Smooth muscle cell (in vitro differentiated cells): ENCODE data around the gene MBD6. TPM values are rescaled to one million over a fixed set of nuclear protein-coding genes. Genes with fewer than 3 reads are reported as not detected.

ENCODE experiments used
- DNase-seq: peaks from one replicate; lab custom pipeline; 2025; ENCODE audit not compliant: unreplicated experiment; lab: John Stamatoyannopoulos, UW
- H2AFZ ChIP-seq: fragments of 200-600 bp; sonication (generic); 2 replicates; pipeline ENCODE4 v1.6.0; 2016; ENCODE audit warnings: antibody characterized with exemption, low read depth, mild to moderate bottlenecking
- H3F3A ChIP-seq: fragments of 200-600 bp; sonication (generic); 2 replicates; pipeline ENCODE4 v1.6.0; 2017; ENCODE audit warnings: antibody characterized with exemption, low read depth
- H3K27ac ChIP-seq: fragments of 200-600 bp; sonication (generic); 2 replicates; pipeline ENCODE4 v1.5.1; 2016; ENCODE audit warnings: low read depth, mild to moderate bottlenecking
- H3K27me3 ChIP-seq: fragments of 200-600 bp; sonication (generic); 2 replicates; pipeline ENCODE4 v1.6.1; 2016; ENCODE audit warnings: low read depth, mild to moderate bottlenecking
- H3K36me3 ChIP-seq: fragments of 200-600 bp; sonication (generic); 2 replicates; pipeline ENCODE4 v1.5.1; 2016; ENCODE audit warnings: low read depth
- H3K4me1 ChIP-seq: fragments of 200-600 bp; sonication (generic); 2 replicates; pipeline ENCODE4 v1.5.1; 2016; ENCODE audit warnings: low read depth
- H3K4me2 ChIP-seq: fragments of 200-600 bp; sonication (generic); 2 replicates; pipeline ENCODE4 v1.6.0; 2016; ENCODE audit warnings: mild to moderate bottlenecking
- H3K4me3 ChIP-seq: fragments of 200-600 bp; sonication (generic); 2 replicates; pipeline ENCODE4 v1.5.1; 2016; ENCODE audit warnings: mild to moderate bottlenecking
- H3K79me2 ChIP-seq: fragments of 200-600 bp; sonication (generic); 2 replicates; pipeline ENCODE4 v1.6.0; 2016; ENCODE audit warnings: low read depth, mild to moderate bottlenecking
- H3K9ac ChIP-seq: fragments of 200-600 bp; sonication (generic); 2 replicates; pipeline ENCODE4 v1.6.0; 2016; ENCODE audit warnings: low read depth
- H3K9me3 ChIP-seq: fragments of 200-600 bp; sonication (generic); replicated peaks from 2 replicates; pipeline ENCODE4 v1.5.1; 2016; ENCODE audit warnings: low read depth
- H4K20me1 ChIP-seq: fragments of 200-600 bp; sonication (generic); 2 replicates; pipeline ENCODE4 v1.6.0; 2016; ENCODE audit warnings: low read depth
- CTCF ChIP-seq: fragments of 200-600 bp; sonication (generic); IDR thresholded peaks from 2 replicates; pipeline ENCODE4 v1.5.1; 2017; ENCODE audit warnings: borderline replicate concordance, mild to moderate bottlenecking, antibody characterized with exemption; ENCODE audit not compliant: insufficient read depth, poor library complexity, severe bottlenecking
- WGBS: methylation state at CpG from one replicate; pipeline ENCODE4 v1.1.7; 2016; ENCODE audit warnings: low lambda C conversion rate; 5-methylcytosine and 5-hydroxymethylcytosine counted together
- polyA plus RNA-seq: library from polyadenylated mRNA; unstranded; fragments of >200 nt; fragmentation: Nextera tagmentation; extraction: Ambion mirVana; gene quantifications from 2 replicates; pipeline ENCODE4 v1.2.1, GENCODE V29; 2016
- total RNA-seq: library from RNA; depleted of rRNA; stranded (reverse); fragments of >200 nt; gene quantifications from 2 replicates; pipeline ENCODE4 v1.2.3, GENCODE V29; 2014

MBD6 gene
- total and polyA plus RNA-seq, 2 experiments from 2014 or later = 3.7 to 11.7 TPM

- Histone ChIP-seq H3K27ac (no peak overlapping the region), H4K20me1 (peaks cover 49% of the 10 kb centered on the region), H3K27me3 (no peaks in the 10 kb centered on the region), H3K9ac (no peak overlapping the region), H3K9me3 (no peaks in the 10 kb centered on the region), H3K36me3 (peaks cover 11% of the 10 kb centered on the region), H3K79me2 (peaks cover 9% of the 10 kb centered on the region), H3K4me3 (no peak overlapping the region), H3F3A (peaks cover 13% of the 10 kb centered on the region), H3K4me2 (no peak overlapping the region), H2AFZ (no peak overlapping the region), H3K4me1 (no peaks in the 10 kb centered on the region)
- TF ChIP-seq CTCF = no peak
- 100% methylated on average over 1 of the region's 1 CpG for WGBS
- DNase-seq = no peak
Observed at GRCh38 chr12:57536597-57536942, 13.9 kb downstream of the MBD6 start.

- 90% methylated on average over 5 of the region's 5 CpGs for WGBS
- no peaks in the 10 kb centered on the region for H3K9me3 ChIP-seq
- H3K4me3 ChIP-seq = no peak overlapping the region
- peaks cover 65% of the 10 kb centered on the region for H4K20me1 ChIP-seq
- H2AFZ ChIP-seq = no peak overlapping the region
- no peak for TF ChIP-seq CTCF
- H3K4me1 ChIP-seq = no peaks in the 10 kb centered on the region
- no peaks in the 10 kb centered on the region for H3K36me3 ChIP-seq
- H3K9ac ChIP-seq = no peak overlapping the region
- no peak overlapping the region for H3K4me2 ChIP-seq
- H3K27me3 ChIP-seq = no peaks in the 10 kb centered on the region
- no peak overlapping the region for H3K27ac ChIP-seq
- H3F3A ChIP-seq = no peaks in the 10 kb centered on the region
- no peak for DNase-seq
- peaks cover 22% of the 10 kb centered on the region for H3K79me2 ChIP-seq
Observed at GRCh38 chr12:57539134-57539768, 16.6 kb downstream of the MBD6 start.

- WGBS = 85% methylated on average over 2 of the region's 2 CpGs
Observed at GRCh38 chr12:57541001-57541400, 18.4 kb downstream of the MBD6 start.

More at GRCh38 chr12:57541001-57541400, 18.4 kb downstream of the MBD6 start:
- peaks cover 76% of the 10 kb centered on the region for H4K20me1 ChIP-seq
- no peaks in the 10 kb centered on the region for H3K27me3 ChIP-seq
- peaks cover 8% of the 10 kb centered on the region for H3K4me1 ChIP-seq
- no peak overlapping the region for H3K27ac ChIP-seq
- H3K9me3 ChIP-seq = no peaks in the 10 kb centered on the region
- no peak overlapping the region for H2AFZ ChIP-seq
- peaks cover 39% of the 10 kb centered on the region for H3K79me2 ChIP-seq
- TF ChIP-seq CTCF = no peak
- no peak overlapping the region for H3K4me2 ChIP-seq
- H3K36me3 ChIP-seq = no peaks in the 10 kb centered on the region
- no peak for DNase-seq
- no peak overlapping the region for H3K4me3 ChIP-seq
- H3F3A ChIP-seq = peaks cover 5% of the 10 kb centered on the region
- no peak overlapping the region for H3K9ac ChIP-seq
